ENCODE measurements around the gene EPS8L2.
"Not testable (repeated sequence)": the region's sequence is repeated elsewhere in the genome, so short reads cannot be mapped to it uniquely, and the experiment has no call there.

EPS8L2 gene

DNA sequence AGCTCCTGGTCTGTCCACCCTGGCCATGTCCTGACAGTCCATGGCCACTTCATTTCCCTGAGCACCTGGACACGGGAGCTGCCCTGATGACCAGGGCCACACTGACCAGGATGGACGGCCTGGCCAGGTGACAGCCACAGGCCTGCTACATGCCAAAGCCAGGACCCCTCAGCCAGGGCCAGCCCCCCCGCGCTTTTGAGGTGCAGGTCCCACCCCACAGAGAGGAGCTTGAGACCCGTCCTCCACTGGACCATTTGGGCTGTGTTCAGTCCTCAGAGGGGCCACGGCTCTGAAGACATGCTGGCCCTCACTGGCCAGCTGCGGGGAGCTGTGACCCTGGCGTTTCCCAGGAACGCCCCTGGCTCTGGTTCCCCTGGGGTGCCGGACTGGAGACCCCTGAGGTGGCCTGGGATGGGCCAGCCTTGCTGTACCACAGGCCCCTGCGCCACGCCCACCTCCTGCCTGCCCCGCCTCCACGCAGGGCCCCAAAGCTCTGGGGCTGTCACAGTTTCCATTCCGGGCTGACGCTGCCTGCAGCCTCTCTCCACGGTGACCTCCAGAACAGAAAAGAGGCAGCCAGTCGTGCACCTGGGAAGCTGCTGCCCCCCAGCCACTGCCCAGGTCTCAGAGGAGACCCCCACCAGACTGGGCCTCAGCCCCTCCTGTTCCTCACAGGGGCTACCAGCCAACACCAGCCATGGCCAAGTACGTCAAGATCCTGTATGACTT is 18.2 kb downstream of the EPS8L2 start:
- H3K9me3 ChIP-seq (ENCODE audit: control insufficient read depth, low read depth, low read length): no peaks in the 10 kb centered on the region
- peaks cover 57% of the 10 kb centered on the region for H3K27me3 ChIP-seq (ENCODE audit: control insufficient read depth, insufficient read depth, low read length)
- no peak overlapping the region for H3K4me3 ChIP-seq (ENCODE audit: low read length)
- no peak overlapping the region for H3K27ac ChIP-seq (ENCODE audit: low read length)
- H3K4me1 ChIP-seq (ENCODE audit: control insufficient read depth, low read depth, low read length): no peaks in the 10 kb centered on the region
- H3K36me3 ChIP-seq (ENCODE audit: control insufficient read depth, low read depth, low read length): no peaks in the 10 kb centered on the region
- H3K9ac ChIP-seq (ENCODE audit: low read length): no peak overlapping the region

GRCh38 chr11:724778-725386 is 18.9 kb downstream of the EPS8L2 start:
- peaks cover 50% of the 10 kb centered on the region for H3K27me3 ChIP-seq (ENCODE audit: control insufficient read depth, insufficient read depth, low read length)
- no peaks in the 10 kb centered on the region for H3K36me3 ChIP-seq (ENCODE audit: control insufficient read depth, low read depth, low read length)
- no peak overlapping the region for H3K4me3 ChIP-seq (ENCODE audit: low read length)
- no peaks in the 10 kb centered on the region for H3K9me3 ChIP-seq (ENCODE audit: control insufficient read depth, low read depth, low read length)
- no peaks in the 10 kb centered on the region for H3K4me1 ChIP-seq (ENCODE audit: control insufficient read depth, low read depth, low read length)
- no peak overlapping the region for H3K9ac ChIP-seq (ENCODE audit: low read length)
- H3K27ac ChIP-seq (ENCODE audit: low read length): no peak overlapping the region

DNA sequence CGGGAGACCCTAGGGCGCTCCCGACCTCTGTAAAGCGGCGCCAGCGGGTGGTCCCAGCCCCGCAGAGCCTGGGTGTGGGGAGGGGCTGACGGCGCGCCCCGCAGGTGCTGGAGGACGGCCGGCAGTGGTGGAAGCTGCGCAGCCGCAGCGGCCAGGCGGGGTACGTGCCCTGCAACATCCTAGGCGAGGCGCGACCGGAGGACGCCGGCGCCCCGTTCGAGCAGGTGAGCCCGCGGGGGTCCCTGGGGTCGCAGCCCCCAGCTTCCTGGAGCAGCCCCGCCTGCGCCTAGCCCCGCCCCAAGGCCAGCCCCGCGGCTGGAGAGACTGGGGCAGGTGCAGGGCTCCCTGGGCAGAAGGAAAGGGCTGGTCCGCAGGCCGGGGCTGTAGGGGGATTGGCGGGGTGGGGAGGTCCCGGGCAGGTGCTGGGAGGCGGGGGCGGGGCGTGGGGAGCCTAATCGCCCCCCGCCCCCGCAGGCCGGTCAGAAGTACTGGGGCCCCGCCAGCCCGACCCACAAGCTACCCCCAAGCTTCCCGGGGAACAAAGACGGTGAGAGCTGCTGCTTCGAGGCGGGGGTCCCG is 19.7 kb downstream of the EPS8L2 start:
- peak overlapping the region; percentile 42 for H3K4me3 ChIP-seq (ENCODE audit: low read length)
- no peaks in the 10 kb centered on the region for H3K4me1 ChIP-seq (ENCODE audit: control insufficient read depth, low read depth, low read length)
- no peaks in the 10 kb centered on the region for H3K9me3 ChIP-seq (ENCODE audit: control insufficient read depth, low read depth, low read length)
- no peak overlapping the region for H3K9ac ChIP-seq (ENCODE audit: low read length)
- H3K27me3 ChIP-seq (ENCODE audit: control insufficient read depth, insufficient read depth, low read length): peaks cover 42% of the 10 kb centered on the region
- H3K36me3 ChIP-seq (ENCODE audit: control insufficient read depth, low read depth, low read length): no peaks in the 10 kb centered on the region
- no peak overlapping the region for H3K27ac ChIP-seq (ENCODE audit: low read length)

DNA sequence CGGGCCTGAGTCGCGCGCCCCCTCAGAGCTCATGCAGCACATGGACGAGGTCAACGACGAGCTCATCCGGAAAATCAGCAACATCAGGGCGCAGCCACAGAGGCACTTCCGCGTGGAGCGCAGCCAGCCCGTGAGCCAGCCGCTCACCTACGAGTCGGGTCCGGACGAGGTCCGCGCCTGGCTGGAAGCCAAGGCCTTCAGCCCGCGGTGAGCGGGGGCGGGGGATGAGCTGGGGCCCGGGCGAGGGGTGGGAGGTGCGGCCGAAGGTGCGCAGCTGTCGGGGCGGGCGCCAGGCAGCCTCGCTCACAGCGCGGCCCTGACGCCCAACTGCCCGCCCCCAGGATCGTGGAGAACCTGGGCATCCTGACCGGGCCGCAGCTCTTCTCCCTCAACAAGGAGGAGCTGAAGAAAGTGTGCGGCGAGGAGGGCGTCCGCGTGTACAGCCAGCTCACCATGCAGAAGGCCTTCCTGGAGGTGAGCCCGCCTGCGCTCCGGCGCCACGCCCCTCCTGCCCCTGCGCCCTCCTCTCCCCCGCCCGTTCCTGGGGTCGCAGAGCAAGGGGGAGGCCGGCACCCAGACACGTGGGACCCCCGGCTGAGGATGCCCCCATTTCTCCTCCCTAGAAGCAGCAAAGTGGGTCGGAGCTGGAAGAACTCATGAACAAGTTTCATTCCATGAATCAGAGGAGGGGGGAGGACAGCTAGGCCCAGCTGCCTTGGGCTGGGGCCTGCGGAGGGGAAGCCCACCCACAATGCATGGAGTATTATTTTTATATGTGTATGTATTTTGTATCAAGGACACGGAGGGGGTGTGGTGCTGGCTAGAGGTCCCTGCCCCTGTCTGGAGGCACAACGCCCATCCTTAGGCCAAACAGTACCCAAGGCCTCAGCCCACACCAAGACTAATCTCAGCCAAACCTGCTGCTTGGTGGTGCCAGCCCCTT is 20.5 kb downstream of the EPS8L2 start:
- H3K9ac ChIP-seq (ENCODE audit: low read length): no peak overlapping the region
- H3K27ac ChIP-seq (ENCODE audit: low read length): no peak overlapping the region
- peaks cover 38% of the 10 kb centered on the region for H3K27me3 ChIP-seq (ENCODE audit: control insufficient read depth, insufficient read depth, low read length)
- H3K4me3 ChIP-seq (ENCODE audit: low read length): peak overlapping the region; percentile 42
- no peaks in the 10 kb centered on the region for H3K36me3 ChIP-seq (ENCODE audit: control insufficient read depth, low read depth, low read length)
- H3K9me3 ChIP-seq (ENCODE audit: control insufficient read depth, low read depth, low read length): no peaks in the 10 kb centered on the region
- H3K4me1 ChIP-seq (ENCODE audit: control insufficient read depth, low read depth, low read length): no peaks in the 10 kb centered on the region

GRCh38 chr11:727281-727701 is 21.3 kb downstream of the EPS8L2 start:
- H3K4me3 ChIP-seq (ENCODE audit: low read length): no peak overlapping the region
- H3K27ac ChIP-seq (ENCODE audit: low read length): no peak overlapping the region
- H3K4me1 ChIP-seq (ENCODE audit: control insufficient read depth, low read depth, low read length): no peaks in the 10 kb centered on the region

GRCh38 chr11:727859-728748 is 22.1 kb downstream of the EPS8L2 start:
- H3K27ac ChIP-seq (ENCODE audit: low read length): no peak overlapping the region
- no peak overlapping the region for H3K4me3 ChIP-seq (ENCODE audit: low read length)
- H3K9ac ChIP-seq (ENCODE audit: low read length): no peak overlapping the region
- H3K36me3 ChIP-seq (ENCODE audit: control insufficient read depth, low read depth, low read length): no peaks in the 10 kb centered on the region
- H3K27me3 ChIP-seq (ENCODE audit: control insufficient read depth, insufficient read depth, low read length): peaks cover 33% of the 10 kb centered on the region
- H3K4me1 ChIP-seq (ENCODE audit: control insufficient read depth, low read depth, low read length): no peaks in the 10 kb centered on the region
- no peaks in the 10 kb centered on the region for H3K9me3 ChIP-seq (ENCODE audit: control insufficient read depth, low read depth, low read length)

More at GRCh38 chr11:727281-727701, 21.3 kb downstream of the EPS8L2 start:
- peaks cover 34% of the 10 kb centered on the region for H3K27me3 ChIP-seq (ENCODE audit: control insufficient read depth, insufficient read depth, low read length)
- H3K36me3 ChIP-seq (ENCODE audit: control insufficient read depth, low read depth, low read length): no peaks in the 10 kb centered on the region
- no peak overlapping the region for H3K9ac ChIP-seq (ENCODE audit: low read length)
- no peaks in the 10 kb centered on the region for H3K9me3 ChIP-seq (ENCODE audit: control insufficient read depth, low read depth, low read length)

GRCh38 chr11:728901-729491 is 23.0 kb downstream of the EPS8L2 start:
- Histone ChIP-seq H3K4me3 (ENCODE audit: low read length) (no peak overlapping the region), H3K36me3 (ENCODE audit: control insufficient read depth, low read depth, low read length) (no peaks in the 10 kb centered on the region), H3K27me3 (ENCODE audit: control insufficient read depth, insufficient read depth, low read length) (peaks cover 33% of the 10 kb centered on the region), H3K9ac (ENCODE audit: low read length) (no peak overlapping the region), H3K9me3 (ENCODE audit: control insufficient read depth, low read depth, low read length) (no peaks in the 10 kb centered on the region), H3K4me1 (ENCODE audit: control insufficient read depth, low read depth, low read length) (no peaks in the 10 kb centered on the region), H3K27ac (ENCODE audit: low read length) (no peak overlapping the region)

- Histone ChIP-seq H3K27ac (ENCODE audit: low read length) (no peak overlapping the region), H3K4me3 (ENCODE audit: low read length) (no peak overlapping the region), H3K9me3 (ENCODE audit: control insufficient read depth, low read depth, low read length) (no peaks in the 10 kb centered on the region), H3K4me1 (ENCODE audit: control insufficient read depth, low read depth, low read length) (no peaks in the 10 kb centered on the region), H3K27me3 (ENCODE audit: control insufficient read depth, insufficient read depth, low read length) (peaks cover 31% of the 10 kb centered on the region), H3K9ac (ENCODE audit: low read length) (no peak overlapping the region), H3K36me3 (ENCODE audit: control insufficient read depth, low read depth, low read length) (no peaks in the 10 kb centered on the region)
Measured at GRCh38 chr11:729492-730074, 23.6 kb downstream of the EPS8L2 start.

DNA sequence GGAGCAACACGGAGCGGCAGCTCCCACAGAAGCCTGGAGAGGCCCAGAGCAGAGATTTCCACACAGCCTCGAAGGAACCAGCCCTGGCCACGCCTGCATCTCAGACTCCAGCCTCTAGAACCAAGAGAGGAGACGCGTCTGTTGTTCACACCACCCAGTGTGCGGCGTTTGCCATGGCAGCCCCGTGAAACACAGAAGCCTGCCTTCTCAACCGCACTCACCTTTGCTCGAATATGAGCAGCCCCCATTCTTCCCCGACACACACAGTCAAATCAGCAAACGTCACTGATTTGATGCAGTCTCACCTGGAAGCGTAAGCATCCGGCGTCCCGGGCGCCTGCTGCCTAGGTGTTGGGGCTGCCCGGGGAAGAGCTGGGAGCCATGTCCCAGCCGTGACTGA is 27.0 kb downstream of the EPS8L2 start:
- H3K9me3 ChIP-seq (ENCODE audit: control insufficient read depth, low read depth, low read length): no peaks in the 10 kb centered on the region
- H3K36me3 ChIP-seq (ENCODE audit: control insufficient read depth, low read depth, low read length): no peaks in the 10 kb centered on the region
- H3K27ac ChIP-seq (ENCODE audit: low read length): no peak overlapping the region
- H3K27me3 ChIP-seq (ENCODE audit: control insufficient read depth, insufficient read depth, low read length): no peaks in the 10 kb centered on the region
- no peak overlapping the region for H3K4me3 ChIP-seq (ENCODE audit: low read length)
- no peak overlapping the region for H3K9ac ChIP-seq (ENCODE audit: low read length)
- H3K4me1 ChIP-seq (ENCODE audit: control insufficient read depth, low read depth, low read length): no peaks in the 10 kb centered on the region

GRCh38 chr11:734541-734940 is 28.5 kb downstream of the EPS8L2 start:
- not testable (repeated sequence) for H3K9ac ChIP-seq (ENCODE audit: low read length); H3K9me3 ChIP-seq (ENCODE audit: control insufficient read depth, low read depth, low read length); H3K27me3 ChIP-seq (ENCODE audit: control insufficient read depth, insufficient read depth, low read length); H3K36me3 ChIP-seq (ENCODE audit: control insufficient read depth, low read depth, low read length); H3K4me1 ChIP-seq (ENCODE audit: control insufficient read depth, low read depth, low read length); H3K4me3 ChIP-seq (ENCODE audit: low read length); H3K27ac ChIP-seq (ENCODE audit: low read length)
